ENCODE data around the gene CCDC198.

- TF ChIP-seq CTCF (IDR thresholded peaks at IDR 0.05), result peak in 3 of 5 experiments; percentile 10 to 38 (median 19)
- TF ChIP-seq POLR2A (IDR thresholded peaks at IDR 0.05), result no peak
These were observed 39.6 kb upstream of the CCDC198 start for GRCh38 chr14:57533214-57533613.
